Measurements from ENCODE around the gene ABHD17C. TPM values are rescaled to one million over a fixed set of nuclear protein-coding genes. Genes with fewer than 3 reads are reported as not detected.
"Not testable (repeated sequence)": the region's sequence is repeated elsewhere in the genome, so short reads cannot be mapped to it uniquely, and the experiment has no call there.

ABHD17C gene
- total RNA-seq, 1 donor from 2014 or later: 4.0 TPM

GRCh38 chr15:80763235-80763634 lies 68.1 kb downstream of the ABHD17C start:
- DNase-seq (ENCODE audit: low read depth in 2 of 2): not testable (repeated sequence)

GRCh38 chr15:80764535-80764934 lies 69.4 kb downstream of the ABHD17C start:
- no peak for DNase-seq (ENCODE audit: low read depth in 2 of 2)

DNA sequence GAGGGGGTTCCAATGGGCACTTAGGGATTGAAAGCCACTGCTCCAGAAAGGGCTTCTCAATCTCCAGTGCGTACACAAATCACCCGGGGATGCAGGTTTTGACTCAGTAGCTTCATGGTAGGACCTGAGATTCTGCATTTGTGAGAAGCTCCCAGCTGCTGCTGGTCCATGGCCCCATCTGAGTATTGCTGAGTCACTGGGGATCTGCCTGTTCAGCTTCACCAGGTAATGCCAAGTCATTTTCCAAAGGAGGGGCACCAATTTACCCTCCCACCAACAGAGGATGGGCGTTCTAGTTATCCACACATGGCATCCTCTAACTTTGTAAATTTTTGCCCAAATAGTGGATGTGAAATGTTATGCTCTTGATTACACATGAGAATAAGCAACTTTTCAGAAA lies 71.2 kb downstream of the ABHD17C start:
- DNase-seq (ENCODE audit: low read depth in 2 of 2): no peak

DNA sequence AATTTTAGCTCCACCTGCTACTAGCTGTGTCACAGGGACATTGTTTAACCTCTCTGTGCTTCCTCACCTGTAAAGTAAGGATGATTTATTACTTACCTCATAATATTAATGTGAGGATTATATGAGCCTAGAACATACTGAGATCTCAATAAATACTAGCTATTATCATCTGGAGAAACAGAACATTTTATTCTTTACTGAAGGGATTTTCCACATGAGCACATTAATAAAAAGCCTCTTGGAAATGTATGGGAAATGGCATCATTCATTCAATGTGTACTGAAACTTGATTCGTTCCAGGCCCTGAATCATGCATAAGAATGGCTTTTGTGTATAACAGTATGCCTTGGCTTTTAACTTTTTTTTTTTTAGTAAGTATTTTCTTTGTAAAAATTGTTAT lies 73.0 kb downstream of the ABHD17C start:
- no peak for DNase-seq (ENCODE audit: low read depth in 2 of 2)

- DNase-seq (ENCODE audit: low read depth in 2 of 2): no peak
These were observed 74.2 kb downstream of the ABHD17C start for GRCh38 chr15:80769153-80769828.

- DNase-seq (ENCODE audit: low read depth in 2 of 2): no peak
These were observed 75.0 kb downstream of the ABHD17C start for GRCh38 chr15:80769829-80770705.

DNA sequence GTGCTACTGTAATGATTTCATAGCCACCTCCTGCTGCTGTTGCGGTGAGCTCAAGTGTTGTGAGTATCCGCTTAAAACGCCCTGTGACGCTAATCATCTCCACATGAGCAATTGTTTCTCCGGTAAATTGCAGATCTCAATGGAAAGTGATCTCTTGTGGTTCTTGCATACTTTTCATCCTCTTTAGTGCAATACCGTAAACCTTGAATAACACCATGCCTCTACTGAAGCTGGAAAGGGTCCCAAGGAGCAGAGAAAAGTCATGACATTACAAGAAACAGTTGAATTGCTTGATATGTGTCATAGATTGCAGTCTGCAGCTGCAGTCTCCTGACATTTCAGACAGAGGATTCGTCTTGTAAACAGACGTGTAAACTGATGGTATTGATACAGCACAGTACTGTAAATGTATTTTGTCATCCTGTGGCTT lies 78.0 kb downstream of the ABHD17C start:
- no peak for DNase-seq (ENCODE audit: low read depth in 2 of 2)

GRCh38 chr15:80773792-80774352 lies 78.8 kb downstream of the ABHD17C start:
- DNase-seq (ENCODE audit: low read depth in 2 of 2): no peak

GRCh38 chr15:80774486-80774885 lies 79.4 kb downstream of the ABHD17C start:
- no peak for DNase-seq (ENCODE audit: low read depth in 2 of 2)

DNA sequence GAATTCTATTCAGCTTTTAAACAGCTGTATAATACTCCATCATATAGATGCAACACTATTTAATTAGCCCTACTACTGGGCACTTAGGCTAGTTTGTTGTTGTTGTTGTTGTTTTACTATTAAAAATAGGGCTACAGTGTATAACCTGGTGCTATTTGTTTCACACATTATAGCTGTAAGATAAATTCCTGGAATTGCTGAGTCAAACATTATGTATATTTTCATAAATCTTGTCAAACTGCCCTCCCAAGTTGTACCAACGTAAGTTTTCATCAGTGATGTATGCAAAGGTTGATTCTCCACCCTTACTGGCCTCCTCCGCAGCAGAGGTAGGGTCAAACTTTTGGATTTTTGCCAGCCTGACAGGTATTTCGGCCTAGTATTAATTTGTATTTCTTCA lies 80.2 kb downstream of the ABHD17C start:
- no peak for DNase-seq (ENCODE audit: low read depth in 2 of 2)

- peak; percentile 85 to 91 for DNase-seq (ENCODE audit: low read depth in 2 of 2)
These were observed 81.4 kb downstream of the ABHD17C start for GRCh38 chr15:80776420-80777045.

DNA sequence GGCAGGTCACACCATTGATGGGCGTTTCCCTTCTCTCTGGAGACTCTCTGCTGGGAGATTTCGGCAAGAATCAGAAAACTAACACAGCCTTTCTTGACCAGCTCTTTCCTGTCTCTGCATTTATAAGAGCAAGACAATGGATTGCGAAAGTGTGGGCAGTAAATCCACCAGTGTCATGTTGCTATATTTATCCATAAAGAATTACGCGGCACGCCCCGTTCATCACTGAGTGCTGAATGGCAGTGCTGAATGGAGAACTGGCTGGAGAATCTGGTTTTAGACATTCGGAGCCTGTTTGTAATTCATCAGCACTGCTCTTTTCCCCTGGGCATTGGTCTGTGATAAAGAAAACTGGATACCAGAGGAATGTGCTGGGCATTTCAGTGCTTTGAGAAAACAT lies 82.0 kb downstream of the ABHD17C start:
- peak; percentile 59 to 61 for DNase-seq (ENCODE audit: low read depth in 2 of 2)

- no peak for DNase-seq (ENCODE audit: low read depth in 2 of 2)
These were observed 82.9 kb downstream of the ABHD17C start for GRCh38 chr15:80777826-80778620.

GRCh38 chr15:80778621-80778963 lies 83.5 kb downstream of the ABHD17C start:
- no peak for DNase-seq (ENCODE audit: low read depth in 2 of 2)

GRCh38 chr15:80778964-80779657 lies 84.0 kb downstream of the ABHD17C start, which contains the start of gene CEMIP:
TSS of gene CEMIP (plus strand) at chr15:80779370. CDS start at chr15:80873880, 94,510 bp downstream.
- DNase-seq (ENCODE audit: low read depth in 2 of 2): peak; percentile 75 to 87

DNA sequence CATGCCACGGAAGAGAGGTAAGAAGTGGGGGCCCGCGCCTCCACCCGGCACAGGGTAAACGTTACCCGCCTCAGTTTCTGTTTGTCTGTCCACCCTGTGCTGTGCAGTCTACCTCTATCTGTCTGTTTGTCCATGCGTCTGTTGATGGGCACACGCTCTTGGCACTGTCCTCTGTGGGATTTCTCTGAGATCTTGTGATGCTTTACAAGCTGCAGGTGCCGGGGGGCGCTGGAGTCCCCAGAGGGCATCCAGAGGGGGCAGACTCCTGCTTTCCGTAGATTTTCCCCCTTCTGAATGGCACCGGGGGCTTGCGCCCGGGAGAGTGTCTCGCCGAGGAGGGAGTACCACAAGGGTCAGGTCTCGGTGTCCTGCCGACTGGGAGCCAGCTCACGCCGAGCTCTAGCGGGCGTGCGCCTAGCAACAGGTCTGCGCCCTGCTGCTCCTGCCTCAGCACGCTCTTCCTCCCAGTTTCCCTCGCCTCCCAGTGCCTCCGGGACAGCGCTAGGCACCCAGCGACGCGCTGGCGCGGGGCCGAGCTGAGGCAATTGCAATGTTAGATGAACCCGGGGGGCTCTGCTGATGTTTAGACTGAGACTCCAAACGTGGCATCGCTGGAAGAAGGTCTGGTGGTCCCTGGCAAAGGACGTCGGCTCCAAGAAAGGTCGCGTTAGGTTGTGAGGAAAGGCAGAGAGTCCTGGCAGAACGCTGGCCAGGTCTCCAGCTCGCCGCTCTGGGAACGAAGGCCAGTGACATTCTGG lies 84.7 kb downstream of the ABHD17C start:
- DNase-seq (ENCODE audit: low read depth in 2 of 2): peak; percentile 23 to 27

- peak; percentile 65 to 71 for DNase-seq (ENCODE audit: low read depth in 2 of 2)
These were observed 85.5 kb downstream of the ABHD17C start for GRCh38 chr15:80780416-80781221.

DNA sequence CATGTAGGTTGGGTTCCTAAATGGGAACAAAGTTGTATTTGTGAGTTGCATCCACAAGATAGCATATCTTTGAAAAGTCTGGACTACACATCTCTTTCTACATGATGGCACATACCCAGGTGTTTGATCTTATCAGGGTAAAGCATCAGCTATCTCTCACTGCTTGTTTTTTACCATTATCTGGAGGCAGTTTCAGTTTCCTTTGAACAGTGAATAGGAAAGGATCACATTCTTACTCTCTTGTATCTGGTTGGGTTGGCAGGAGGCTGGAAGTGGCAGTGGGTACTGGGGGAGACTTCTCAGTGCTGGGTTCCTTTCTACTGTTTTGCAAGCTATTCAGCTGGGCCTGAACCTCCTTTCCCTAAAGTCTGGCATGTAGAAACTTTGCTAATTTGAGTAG lies 88.2 kb downstream of the ABHD17C start:
- no peak for DNase-seq (ENCODE audit: low read depth in 2 of 2)

- DNase-seq (ENCODE audit: low read depth in 2 of 2): no peak
These were observed 90.2 kb downstream of the ABHD17C start for GRCh38 chr15:80785335-80785734.

All from lung microvascular endothelial cell (primary cell).